HCT116 (cell line): ENCODE data around the gene RUNX1. TPM values are rescaled to one million over a fixed set of nuclear protein-coding genes. Genes with fewer than 3 reads are reported as not detected.

ENCODE experiments used
- ATF3 ChIP-seq: IDR thresholded peaks from 2 replicates; pipeline ENCODE4 v1.6.1; 2012
- CTCF ChIP-seq, 3 experiments: fragments of 200-600 bp in 1 of 3; sonication (generic) in 1 of 3; IDR thresholded peaks in 2 of 3; conservative IDR thresholded peaks in 1 of 3; 2 replicates each; pipeline ENCODE4 v1.5.1; 2012 to 2017; ENCODE audit warnings: low read depth in 2 of 3, low read length in 2 of 3, antibody characterized with exemption in 1 of 3, borderline replicate concordance in 1 of 3, control low read depth in 1 of 3, mild to moderate bottlenecking in 1 of 3, mixed read lengths in 1 of 3, mixed run types in 1 of 3, moderate library complexity in 1 of 3; ENCODE audit not compliant: insufficient read depth in 1 of 3
- ELF1 ChIP-seq: IDR thresholded peaks from 2 replicates; pipeline ENCODE4 v1.6.1; 2012; ENCODE audit warnings: low read depth, borderline replicate concordance
- EZH2phosphoT487 ChIP-seq: fragments of 200-600 bp; IDR thresholded peaks from 2 replicates; pipeline ENCODE4 v1.6.1; 2018; ENCODE audit warnings: antibody characterized with exemption, borderline replicate concordance
- POLR2AphosphoS5 ChIP-seq: IDR thresholded peaks from 2 replicates; pipeline ENCODE4 v1.6.1; 2011; ENCODE audit warnings: mild to moderate bottlenecking, low read depth, low read length, moderate library complexity
- REST ChIP-seq: IDR thresholded peaks from 2 replicates; pipeline ENCODE4 v1.6.1; 2012; ENCODE audit warnings: low read depth
- SRF ChIP-seq: IDR thresholded peaks from 2 replicates; pipeline ENCODE4 v1.6.1; 2012; ENCODE audit warnings: low read depth
- YY1 ChIP-seq: IDR thresholded peaks from 2 replicates; pipeline ENCODE4 v1.6.1; 2011; ENCODE audit warnings: low read length, low read depth, moderate library complexity, mild to moderate bottlenecking; ENCODE audit not compliant: insufficient replicate concordance; ENCODE audit errors: extremely low read depth
- ZFX ChIP-seq: fragments of 450-650 bp; IDR thresholded peaks from 2 replicates; pipeline ENCODE4 v1.6.1; 2017
- ZNF274 ChIP-seq: fragments of 200-500 bp; sonication (Bioruptor generic); IDR thresholded peaks from 2 replicates; pipeline ENCODE4 v1.6.1; 2014; ENCODE audit warnings: mild to moderate bottlenecking, low read depth, low read length, inconsistent platforms
- total RNA-seq: library from RNA; stranded (reverse); gene quantifications from one replicate; pipeline ENCODE4 v1.2.1, GENCODE V29; 2021; ENCODE audit not compliant: unreplicated experiment

Gene RUNX1
- total RNA-seq, 1 experiment from 2014 or later = 33.5 TPM

DNA sequence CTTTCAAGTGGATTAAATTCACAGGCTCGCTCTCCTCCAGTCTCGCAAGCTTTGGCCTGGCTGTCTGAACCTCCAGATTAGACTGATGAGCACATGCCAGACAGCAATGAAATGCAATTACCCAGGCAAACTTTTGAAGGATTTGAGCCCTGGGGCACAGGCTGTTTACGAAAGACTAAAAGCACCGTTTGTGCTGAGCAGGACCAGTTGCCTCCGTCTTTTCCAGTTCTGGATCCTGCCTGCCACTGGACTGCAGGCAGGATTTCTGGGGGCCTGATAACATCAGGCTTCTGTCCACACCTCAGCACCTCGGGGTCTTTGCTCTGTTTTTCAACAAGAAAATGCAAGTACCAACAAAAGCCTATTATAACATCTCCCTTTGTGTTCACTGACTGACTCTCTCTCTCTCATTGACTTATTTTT is 234.6 kb downstream of the RUNX1 start (continued):
- TF ChIP-seq REST = no peak
- TF ChIP-seq ELF1 = no peak
- TF ChIP-seq ATF3 = no peak
- TF ChIP-seq CTCF (IDR thresholded peaks at IDR 0.05 in 2 of 3, conservative IDR thresholded peaks at IDR 0.05 in 1 of 3; ENCODE audit: borderline replicate concordance in 1 of 3, insufficient read depth in 1 of 3, low read depth in 2 of 3, low read length in 2 of 3) = no peak
- TF ChIP-seq YY1 = no peak
- no peak for TF ChIP-seq POLR2AphosphoS5
- no peak for TF ChIP-seq ZNF274
- TF ChIP-seq ZFX = no peak
- no peak for TF ChIP-seq EZH2phosphoT487
- TF ChIP-seq SRF = no peak
